ENCODE results near the gene TGFA. TPM values are rescaled to one million over a fixed set of nuclear protein-coding genes. Genes with fewer than 3 reads are reported as not detected.

The TGFA gene
- total and polyA plus RNA-seq, 9 donors = 0.08 to 8.7 (median 1.2) TPM

DNA sequence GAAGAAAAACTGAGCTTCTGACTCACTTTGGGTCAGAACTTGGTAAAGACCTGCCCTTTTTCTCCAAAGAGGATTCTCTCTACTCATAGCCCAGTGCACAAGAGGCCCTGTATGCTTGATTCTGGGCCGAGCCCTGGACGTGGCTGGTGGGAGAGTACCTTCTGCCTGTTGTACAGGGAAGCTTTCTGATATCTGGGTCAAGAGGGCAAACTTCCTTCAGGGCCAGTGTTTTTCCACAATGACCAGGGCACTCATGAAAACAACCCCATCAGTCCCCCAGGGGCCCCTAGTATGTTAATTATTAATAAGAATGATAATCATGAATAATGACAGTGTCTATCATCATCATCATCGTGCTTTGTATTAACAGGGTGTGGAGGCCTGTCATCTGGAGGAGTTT, 90.0 kb downstream of the TGFA start:
- H3K27me3 ChIP-seq = no peaks in the 10 kb centered on the region
- DNase-seq = no peak
- TF ChIP-seq POLR2A (IDR thresholded peaks at IDR 0.05) (no peak), EP300 (IDR thresholded peaks at IDR 0.05) (no peak)
- TF ChIP-seq, protein P1, sequence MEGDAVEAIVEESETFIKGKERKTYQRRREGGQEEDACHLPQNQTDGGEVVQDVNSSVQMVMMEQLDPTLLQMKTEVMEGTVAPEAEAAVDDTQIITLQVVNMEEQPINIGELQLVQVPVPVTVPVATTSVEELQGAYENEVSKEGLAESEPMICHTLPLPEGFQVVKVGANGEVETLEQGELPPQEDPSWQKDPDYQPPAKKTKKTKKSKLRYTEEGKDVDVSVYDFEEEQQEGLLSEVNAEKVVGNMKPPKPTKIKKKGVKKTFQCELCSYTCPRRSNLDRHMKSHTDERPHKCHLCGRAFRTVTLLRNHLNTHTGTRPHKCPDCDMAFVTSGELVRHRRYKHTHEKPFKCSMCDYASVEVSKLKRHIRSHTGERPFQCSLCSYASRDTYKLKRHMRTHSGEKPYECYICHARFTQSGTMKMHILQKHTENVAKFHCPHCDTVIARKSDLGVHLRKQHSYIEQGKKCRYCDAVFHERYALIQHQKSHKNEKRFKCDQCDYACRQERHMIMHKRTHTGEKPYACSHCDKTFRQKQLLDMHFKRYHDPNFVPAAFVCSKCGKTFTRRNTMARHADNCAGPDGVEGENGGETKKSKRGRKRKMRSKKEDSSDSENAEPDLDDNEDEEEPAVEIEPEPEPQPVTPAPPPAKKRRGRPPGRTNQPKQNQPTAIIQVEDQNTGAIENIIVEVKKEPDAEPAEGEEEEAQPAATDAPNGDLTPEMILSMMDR (IDR thresholded peaks at IDR 0.05) = no peak
- H3K4me1 ChIP-seq (ENCODE audit: insufficient read depth) = no peaks in the 10 kb centered on the region
- H3K4me3 ChIP-seq = no peak overlapping the region
- H3K27ac ChIP-seq = no peak overlapping the region
- H3K36me3 ChIP-seq = no peaks in the 10 kb centered on the region
- intact Hi-C loops (cut with DNase I) = no loop called here
- H3K9me3 ChIP-seq = no peaks in the 10 kb centered on the region
- WGBS, 3 donors = 81 to 85% (median 84%) methylated on average over 3 of the region's 3 CpGs

DNA sequence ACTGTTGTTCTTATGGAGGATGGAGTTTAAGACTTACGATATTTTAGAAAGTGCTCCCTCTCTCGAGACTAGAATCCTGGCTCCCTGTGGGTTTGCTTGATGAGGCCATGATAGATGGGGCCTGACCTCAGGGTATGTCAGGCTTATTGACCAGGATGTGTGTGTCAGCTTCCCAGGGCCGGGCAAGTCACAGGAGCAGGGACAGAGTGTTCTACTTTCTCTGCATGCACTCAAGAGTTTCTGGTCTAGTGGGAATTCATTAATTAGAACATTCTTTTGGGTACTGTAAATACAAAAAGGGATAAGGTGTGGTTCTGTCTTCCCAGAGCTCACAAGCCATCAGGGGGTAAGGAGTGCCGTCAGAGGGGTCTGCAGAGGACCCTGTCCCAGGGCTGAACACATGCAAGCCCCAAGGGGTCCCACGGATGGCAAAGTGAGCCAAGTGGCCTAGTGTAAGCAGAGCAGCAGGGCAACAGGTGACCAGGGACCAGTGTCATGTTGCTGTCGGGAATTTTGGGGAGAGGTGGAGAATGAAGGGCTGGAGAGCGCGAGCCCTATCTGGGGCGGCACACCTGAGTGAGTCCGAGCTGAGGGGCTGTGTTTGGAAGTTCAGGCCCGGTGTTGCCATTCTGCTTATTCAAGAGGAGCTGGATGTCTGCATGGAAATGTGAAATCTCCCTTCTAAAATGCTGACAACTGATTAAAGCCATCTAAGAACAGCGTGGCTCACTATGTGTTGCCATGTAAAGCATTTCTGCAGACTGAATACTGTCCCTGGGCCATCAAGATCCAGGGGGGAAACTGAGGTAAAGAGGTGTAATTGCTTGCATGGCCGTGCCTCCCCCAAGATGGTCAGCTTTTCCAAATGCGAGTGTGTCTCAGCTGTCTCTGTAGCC, 91.4 kb downstream of the TGFA start:
- no peak overlapping the region for H3K27ac ChIP-seq
- no peaks in the 10 kb centered on the region for H3K4me1 ChIP-seq (ENCODE audit: insufficient read depth)
- DNase-seq = no peak
- H3K36me3 ChIP-seq = no peaks in the 10 kb centered on the region
- no peak overlapping the region for H3K4me3 ChIP-seq
- WGBS, 3 donors = 82 to 85% (median 82%) methylated on average over 14 of the region's 14 CpGs
- H3K9me3 ChIP-seq = no peaks in the 10 kb centered on the region
- intact Hi-C loops (cut with DNase I) = no loop called here
- TF ChIP-seq EP300 (IDR thresholded peaks at IDR 0.05) (no peak), POLR2A (IDR thresholded peaks at IDR 0.05) (no peak)
- TF ChIP-seq, protein P1 (IDR thresholded peaks at IDR 0.05) = no peak
- no peaks in the 10 kb centered on the region for H3K27me3 ChIP-seq

- Histone ChIP-seq H3K4me1 (ENCODE audit: insufficient read depth) (no peaks in the 10 kb centered on the region), H3K27me3 (no peaks in the 10 kb centered on the region), H3K9me3 (no peaks in the 10 kb centered on the region), H3K27ac (no peak overlapping the region), H3K4me3 (no peak overlapping the region), H3K36me3 (no peaks in the 10 kb centered on the region)
- intact Hi-C loops (cut with DNase I) = no loop called here
- DNase-seq = no peak
- 7 to 12% (median 9%) methylated on average over 4 of the region's 4 CpGs for WGBS, 3 donors
- TF ChIP-seq POLR2A (IDR thresholded peaks at IDR 0.05) = no peak
- no peak for TF ChIP-seq EP300 (IDR thresholded peaks at IDR 0.05)
- TF ChIP-seq, protein P1 (IDR thresholded peaks at IDR 0.05) = no peak
These were observed 92.2 kb downstream of the TGFA start for GRCh38 chr2:70461414-70461813.

- Histone ChIP-seq H3K4me1 (ENCODE audit: insufficient read depth) (no peaks in the 10 kb centered on the region), H3K27me3 (no peaks in the 10 kb centered on the region), H3K27ac (no peak overlapping the region), H3K4me3 (no peak overlapping the region), H3K36me3 (no peaks in the 10 kb centered on the region), H3K9me3 (no peaks in the 10 kb centered on the region)
- DNase-seq = no peak
- intact Hi-C loops (cut with DNase I) = no loop called here
- 81 to 89% (median 83%) methylated on average over 3 of the region's 3 CpGs for WGBS, 3 donors
- TF ChIP-seq POLR2A (IDR thresholded peaks at IDR 0.05) = no peak
- TF ChIP-seq, protein P1 (IDR thresholded peaks at IDR 0.05) = no peak
- no peak for TF ChIP-seq EP300 (IDR thresholded peaks at IDR 0.05)
These were observed 93.3 kb downstream of the TGFA start for GRCh38 chr2:70460333-70460732.
